H9 (cell line): Measurements from ENCODE around the gene EFEMP1. TPM values are rescaled to one million over a fixed set of nuclear protein-coding genes. Genes with fewer than 3 reads are reported as not detected.

ENCODE experiments used
- DNase-seq: peaks from one replicate; pipeline ENCODE4 v3.0.0-alpha.2; 2017
- H2AFZ ChIP-seq: one replicate; pipeline ENCODE4 v1.6.1; 2013; ENCODE audit warnings: mild to moderate bottlenecking, low read length, control low read depth, moderate library complexity
- H2AK5ac ChIP-seq: 2 replicates; pipeline ENCODE4 v1.6.1; 2013; ENCODE audit warnings: low read length, control low read depth, mixed read lengths; ENCODE audit not compliant: insufficient read length
- H2BK120ac ChIP-seq: one replicate; pipeline ENCODE4 v1.6.1; 2013; ENCODE audit warnings: low read depth, mild to moderate bottlenecking, low read length, control low read depth, inconsistent platforms; ENCODE audit not compliant: poor library complexity, severe bottlenecking
- H2BK12ac ChIP-seq: 2 replicates; pipeline ENCODE4 v1.6.1; 2013; ENCODE audit warnings: low read length, control low read depth, mixed read lengths, low read depth; ENCODE audit not compliant: insufficient read length
- H2BK15ac ChIP-seq: 2 replicates; pipeline ENCODE4 v1.6.1; 2013; ENCODE audit warnings: low read depth, low read length, control low read depth
- H2BK20ac ChIP-seq: one replicate; pipeline ENCODE4 v1.6.1; 2013; ENCODE audit warnings: low read depth, mild to moderate bottlenecking, low read length, control low read depth, inconsistent platforms; ENCODE audit not compliant: poor library complexity, severe bottlenecking
- H2BK5ac ChIP-seq: 2 replicates; pipeline ENCODE4 v1.6.1; 2013; ENCODE audit warnings: low read length, control low read depth, mixed read lengths; ENCODE audit not compliant: insufficient read length
- H3K14ac ChIP-seq: 2 replicates; pipeline ENCODE4 v1.6.1; 2013; ENCODE audit warnings: low read length, control low read depth; ENCODE audit not compliant: insufficient read depth
- H3K18ac ChIP-seq: 2 replicates; pipeline ENCODE4 v1.6.1; 2013; ENCODE audit warnings: low read depth, mild to moderate bottlenecking, mixed read lengths, low read length, control low read depth; ENCODE audit not compliant: insufficient read length
- H3K23ac ChIP-seq: 2 replicates; pipeline ENCODE4 v1.6.1; 2013; ENCODE audit warnings: low read length, control low read depth, mixed read lengths, low read depth; ENCODE audit not compliant: insufficient read length
- H3K23me2 ChIP-seq: 2 replicates; pipeline ENCODE4 v1.6.1; 2013; ENCODE audit warnings: low read depth, mild to moderate bottlenecking, mixed read lengths, low read length, control low read depth; ENCODE audit not compliant: insufficient read length, poor library complexity, severe bottlenecking
- H3K27ac ChIP-seq: 2 replicates; pipeline ENCODE4 v1.5.1; 2013; ENCODE audit warnings: low read length, control low read depth, mixed read lengths, low read depth; ENCODE audit not compliant: insufficient read length
- H3K27me3 ChIP-seq: 2 replicates; pipeline ENCODE4 v1.6.1; 2013; ENCODE audit warnings: low read length, control low read depth, inconsistent platforms; ENCODE audit not compliant: insufficient read depth
- H3K4ac ChIP-seq: 2 replicates; pipeline ENCODE4 v1.6.1; 2013; ENCODE audit warnings: low read depth, mild to moderate bottlenecking, control low read depth, inconsistent platforms, low read length, moderate library complexity
- H3K4me1 ChIP-seq: 2 replicates; pipeline ENCODE4 v1.6.1; 2013; ENCODE audit warnings: low read length, control low read depth, inconsistent platforms; ENCODE audit not compliant: insufficient read depth
- H3K4me2 ChIP-seq: 2 replicates; pipeline ENCODE4 v1.6.1; 2013; ENCODE audit warnings: low read length, control low read depth, mixed read lengths; ENCODE audit not compliant: insufficient read length, insufficient read depth
- H3K56ac ChIP-seq: 2 replicates; pipeline ENCODE4 v1.6.1; 2013; ENCODE audit warnings: low read depth, mild to moderate bottlenecking, mixed read lengths, low read length, control low read depth; ENCODE audit not compliant: insufficient read length
- H3K79me1 ChIP-seq: 2 replicates; pipeline ENCODE4 v1.6.1; 2013; ENCODE audit warnings: low read depth, mild to moderate bottlenecking, moderate library complexity, low read length, control low read depth, inconsistent platforms; ENCODE audit not compliant: insufficient read depth, poor library complexity, severe bottlenecking
- H3K79me2 ChIP-seq: 2 replicates; pipeline ENCODE4 v1.6.1; 2013; ENCODE audit warnings: low read length, control low read depth, inconsistent platforms; ENCODE audit not compliant: insufficient read depth
- H3K9ac ChIP-seq: 2 replicates; pipeline ENCODE4 v1.6.1; 2013; ENCODE audit warnings: low read length, control low read depth, mixed read lengths; ENCODE audit not compliant: insufficient read length; ENCODE audit errors: extremely low read depth
- H3K9me3 ChIP-seq: one replicate; pipeline ENCODE4 v1.6.1; 2013; ENCODE audit warnings: low read depth, low read length, inconsistent platforms; ENCODE audit not compliant: control insufficient read depth
- H3T11ph ChIP-seq: one replicate; pipeline ENCODE4 v1.6.1; 2013; ENCODE audit warnings: mild to moderate bottlenecking, low read length, control low read depth, inconsistent platforms
- H4K20me1 ChIP-seq: one replicate; pipeline ENCODE4 v1.6.1; 2013; ENCODE audit not compliant: control insufficient read depth, insufficient read length, insufficient read depth
- H4K5ac ChIP-seq: 2 replicates; pipeline ENCODE4 v1.6.1; 2013; ENCODE audit warnings: low read depth, mild to moderate bottlenecking, mixed read lengths, low read length, control low read depth; ENCODE audit not compliant: insufficient read length
- H4K8ac ChIP-seq: replicated peaks from 2 replicates; pipeline ENCODE4 v1.6.1; 2013; ENCODE audit warnings: low read length, control low read depth, mixed read lengths, low read depth; ENCODE audit not compliant: insufficient read length
- H4K91ac ChIP-seq: 2 replicates; pipeline ENCODE4 v1.6.1; 2013; ENCODE audit warnings: low read depth, mild to moderate bottlenecking, moderate library complexity, mixed read lengths, low read length, control low read depth; ENCODE audit not compliant: insufficient read length
- H3K27ac Mint-ChIP-seq, 3 experiments: 2 replicates in 2 of 3; 3 replicates in 1 of 3; pipeline ENCODE4 v1.8.0; 2020 to 2021; ENCODE audit warnings: mixed read lengths in 3 of 3, mild to moderate bottlenecking in 1 of 3, moderate library complexity in 1 of 3
- H3K27me3 Mint-ChIP-seq: 2 replicates; pipeline ENCODE4 v1.8.0; 2021; ENCODE audit warnings: low read depth, mild to moderate bottlenecking, moderate library complexity, mixed read lengths
- H3K36me3 Mint-ChIP-seq, 3 experiments: 2 replicates in 2 of 3; 3 replicates in 1 of 3; pipeline ENCODE4 v1.8.0; 2020 to 2021; ENCODE audit warnings: low read depth in 3 of 3, mixed read lengths in 3 of 3; ENCODE audit not compliant: insufficient read depth in 1 of 3
- H3K4me1 Mint-ChIP-seq, 2 experiments: 2 replicates each; pipeline ENCODE4 v1.8.0; 2020; ENCODE audit warnings: mixed read lengths in 2 of 2
- H3K4me3 Mint-ChIP-seq, 2 experiments: 2 replicates in 1 of 2; 3 replicates in 1 of 2; pipeline ENCODE4 v1.8.0; 2020 to 2021; ENCODE audit warnings: mild to moderate bottlenecking in 2 of 2, mixed read lengths in 2 of 2, moderate library complexity in 1 of 2
- H3K9me3 Mint-ChIP-seq, 2 experiments: 2 replicates in 1 of 2; 3 replicates in 1 of 2; pipeline ENCODE4 v1.8.0; 2020; ENCODE audit warnings: mild to moderate bottlenecking in 2 of 2, mixed read lengths in 2 of 2, moderate library complexity in 1 of 2
- CTCF ChIP-seq: fragments of 200-600 bp; sonication (generic); conservative IDR thresholded peaks from 3 replicates; pipeline ENCODE4 v1.8.0; 2021; ENCODE audit warnings: antibody characterized with exemption, mild to moderate bottlenecking
- WGBS: extraction: QIAGEN DNeasy Blood & Tissue Kit; methylation state at CpG from one replicate; pipeline ENCODE4 v1.1.7; 2013; ENCODE audit warnings: missing lambda C conversion rate, low lambda C conversion rate, mixed read lengths; ENCODE audit not compliant: insufficient read length; ENCODE audit errors: extremely low coverage; 5-methylcytosine and 5-hydroxymethylcytosine counted together
- total RNA-seq: library from RNA; stranded (reverse); gene quantifications from 2 replicates; pipeline ENCODE4 v1.2.1, GENCODE V29; 2021

EFEMP1 gene
- total RNA-seq, 1 experiment from 2014 or later: 3.5 TPM

- no peak overlapping the region for H3K23ac ChIP-seq
- no peaks in the 10 kb centered on the region for H3K79me1 ChIP-seq
- H3K4ac ChIP-seq: no peak overlapping the region
- H3K9ac ChIP-seq: no peak overlapping the region
- H3K27ac Mint-ChIP-seq: no peak overlapping the region
- no peaks in the 10 kb centered on the region for H3K27me3 Mint-ChIP-seq
- no peak overlapping the region for H3K18ac ChIP-seq
- no peaks in the 10 kb centered on the region for H4K20me1 ChIP-seq
- no peak overlapping the region for H2AK5ac ChIP-seq
- no peak overlapping the region for H2BK20ac ChIP-seq
- H3K14ac ChIP-seq: no peak overlapping the region
- H3K9me3 ChIP-seq: no peaks in the 10 kb centered on the region
- no peak overlapping the region for H2BK5ac ChIP-seq
- H2BK12ac ChIP-seq: no peak overlapping the region
- no peaks in the 10 kb centered on the region; a peak in 1 of 7 replicates for H3K36me3 Mint-ChIP-seq
- H3K56ac ChIP-seq: no peak overlapping the region
- WGBS: no CpG with 5 or more reads among the region's 6 CpGs
- H4K91ac ChIP-seq: no peak overlapping the region
- H3K4me3 Mint-ChIP-seq: no peak overlapping the region
- no peak overlapping the region for H4K8ac ChIP-seq
- H3K23me2 ChIP-seq: no peaks in the 10 kb centered on the region
- no peak overlapping the region for H2BK15ac ChIP-seq
- H3K27ac ChIP-seq: no peak overlapping the region
- H3T11ph ChIP-seq: no peak overlapping the region
- H2BK120ac ChIP-seq: no peak overlapping the region
- DNase-seq: no peak
- peaks cover 0 to 2% of the 10 kb centered on the region in 2 experiments; a peak in 1 of 5 replicates for H3K9me3 Mint-ChIP-seq
- no peaks in the 10 kb centered on the region for H3K27me3 ChIP-seq
- no peaks in the 10 kb centered on the region for H3K79me2 ChIP-seq
- no peak overlapping the region for H4K5ac ChIP-seq
- peaks cover 0 to 3% of the 10 kb centered on the region in 2 experiments; a peak in 3 of 4 replicates for H3K4me1 Mint-ChIP-seq
- H2AFZ ChIP-seq: no peak overlapping the region
- no peak for TF ChIP-seq CTCF
- H3K4me2 ChIP-seq: no peak overlapping the region
- peaks cover 11% of the 10 kb centered on the region for H3K4me1 ChIP-seq
Measured at GRCh38 chr2:55843096-55843993, 80.2 kb downstream of the EFEMP1 start.
